ENCODE measurements around the gene SOX6.

DNA sequence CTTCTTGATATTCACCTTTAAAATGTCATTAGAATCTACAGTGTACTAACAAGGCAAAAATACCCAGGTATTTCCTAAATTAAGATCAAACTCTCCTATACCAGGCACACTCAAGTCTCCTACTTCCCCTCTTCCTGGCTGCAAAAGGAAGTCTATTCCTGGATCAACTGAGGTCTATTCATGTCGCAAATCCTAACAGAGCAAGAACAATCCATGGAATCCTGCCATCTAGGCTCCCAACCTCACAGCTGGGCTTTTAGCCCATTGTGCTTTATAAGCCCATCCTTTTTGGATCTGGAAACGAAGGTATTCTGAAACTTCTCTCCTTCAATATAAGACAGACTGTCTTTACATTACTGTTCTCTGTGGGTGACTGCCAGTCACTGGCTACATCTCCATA, 161.8 kb downstream of the SOX6 start:
- TF ChIP-seq, protein P1, sequence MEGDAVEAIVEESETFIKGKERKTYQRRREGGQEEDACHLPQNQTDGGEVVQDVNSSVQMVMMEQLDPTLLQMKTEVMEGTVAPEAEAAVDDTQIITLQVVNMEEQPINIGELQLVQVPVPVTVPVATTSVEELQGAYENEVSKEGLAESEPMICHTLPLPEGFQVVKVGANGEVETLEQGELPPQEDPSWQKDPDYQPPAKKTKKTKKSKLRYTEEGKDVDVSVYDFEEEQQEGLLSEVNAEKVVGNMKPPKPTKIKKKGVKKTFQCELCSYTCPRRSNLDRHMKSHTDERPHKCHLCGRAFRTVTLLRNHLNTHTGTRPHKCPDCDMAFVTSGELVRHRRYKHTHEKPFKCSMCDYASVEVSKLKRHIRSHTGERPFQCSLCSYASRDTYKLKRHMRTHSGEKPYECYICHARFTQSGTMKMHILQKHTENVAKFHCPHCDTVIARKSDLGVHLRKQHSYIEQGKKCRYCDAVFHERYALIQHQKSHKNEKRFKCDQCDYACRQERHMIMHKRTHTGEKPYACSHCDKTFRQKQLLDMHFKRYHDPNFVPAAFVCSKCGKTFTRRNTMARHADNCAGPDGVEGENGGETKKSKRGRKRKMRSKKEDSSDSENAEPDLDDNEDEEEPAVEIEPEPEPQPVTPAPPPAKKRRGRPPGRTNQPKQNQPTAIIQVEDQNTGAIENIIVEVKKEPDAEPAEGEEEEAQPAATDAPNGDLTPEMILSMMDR (IDR thresholded peaks at IDR 0.05; ENCODE audit: insufficient read depth, low read depth, low read length) = no peak
- no peak for TF ChIP-seq EZH2 (IDR thresholded peaks at IDR 0.05; ENCODE audit: insufficient read depth, low read length)

Measured in astrocyte (in vitro differentiated cells and primary cell).